ENCODE results near the gene GMCL2. TPM values are rescaled to one million over a fixed set of nuclear protein-coding genes. Genes with fewer than 3 reads are reported as not detected.
"Not testable (repeated sequence)": the region's sequence is repeated elsewhere in the genome, so short reads cannot be mapped to it uniquely, and the experiment has no call there.

GMCL2 gene
- total RNA-seq, 1 donor from 2014 or later, result not detected

DNA sequence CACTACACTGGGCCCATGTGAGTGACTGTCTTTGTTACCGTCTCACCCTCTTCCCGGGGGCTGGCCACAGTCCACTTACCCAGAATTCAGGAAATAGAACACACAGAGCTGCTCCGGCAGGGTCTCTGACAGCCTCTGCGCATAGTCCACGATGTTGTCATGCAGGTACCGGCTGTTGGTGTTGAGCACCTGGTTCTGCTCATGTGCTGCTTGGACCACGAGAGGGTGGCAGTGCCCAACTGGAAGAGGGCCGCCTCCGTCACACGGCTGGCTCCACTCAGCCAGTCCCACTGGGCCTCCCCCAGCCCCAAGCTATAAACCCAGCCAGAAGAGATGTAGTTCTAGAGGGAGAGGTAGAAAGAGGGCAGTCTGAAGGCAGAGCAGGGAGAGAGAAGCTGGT is 42.7 kb upstream of the GMCL2 start:
- H3K27me3 ChIP-seq, result no peaks in the 10 kb centered on the region
- no peak overlapping the region for H3K4me3 ChIP-seq
- H3K4me1 ChIP-seq, result peaks cover 24% of the 10 kb centered on the region
- H3K9me3 ChIP-seq, result no peaks in the 10 kb centered on the region
- no peak overlapping the region for H3K27ac ChIP-seq
- intact Hi-C loops (cut with DNase I), result no loop called here
- TF ChIP-seq, protein P1, sequence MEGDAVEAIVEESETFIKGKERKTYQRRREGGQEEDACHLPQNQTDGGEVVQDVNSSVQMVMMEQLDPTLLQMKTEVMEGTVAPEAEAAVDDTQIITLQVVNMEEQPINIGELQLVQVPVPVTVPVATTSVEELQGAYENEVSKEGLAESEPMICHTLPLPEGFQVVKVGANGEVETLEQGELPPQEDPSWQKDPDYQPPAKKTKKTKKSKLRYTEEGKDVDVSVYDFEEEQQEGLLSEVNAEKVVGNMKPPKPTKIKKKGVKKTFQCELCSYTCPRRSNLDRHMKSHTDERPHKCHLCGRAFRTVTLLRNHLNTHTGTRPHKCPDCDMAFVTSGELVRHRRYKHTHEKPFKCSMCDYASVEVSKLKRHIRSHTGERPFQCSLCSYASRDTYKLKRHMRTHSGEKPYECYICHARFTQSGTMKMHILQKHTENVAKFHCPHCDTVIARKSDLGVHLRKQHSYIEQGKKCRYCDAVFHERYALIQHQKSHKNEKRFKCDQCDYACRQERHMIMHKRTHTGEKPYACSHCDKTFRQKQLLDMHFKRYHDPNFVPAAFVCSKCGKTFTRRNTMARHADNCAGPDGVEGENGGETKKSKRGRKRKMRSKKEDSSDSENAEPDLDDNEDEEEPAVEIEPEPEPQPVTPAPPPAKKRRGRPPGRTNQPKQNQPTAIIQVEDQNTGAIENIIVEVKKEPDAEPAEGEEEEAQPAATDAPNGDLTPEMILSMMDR (IDR thresholded peaks at IDR 0.05), result no peak
- DNase-seq, result no peak
- no peak for ATAC-seq
- peaks cover 55% of the 10 kb centered on the region for H3K36me3 ChIP-seq

DNA sequence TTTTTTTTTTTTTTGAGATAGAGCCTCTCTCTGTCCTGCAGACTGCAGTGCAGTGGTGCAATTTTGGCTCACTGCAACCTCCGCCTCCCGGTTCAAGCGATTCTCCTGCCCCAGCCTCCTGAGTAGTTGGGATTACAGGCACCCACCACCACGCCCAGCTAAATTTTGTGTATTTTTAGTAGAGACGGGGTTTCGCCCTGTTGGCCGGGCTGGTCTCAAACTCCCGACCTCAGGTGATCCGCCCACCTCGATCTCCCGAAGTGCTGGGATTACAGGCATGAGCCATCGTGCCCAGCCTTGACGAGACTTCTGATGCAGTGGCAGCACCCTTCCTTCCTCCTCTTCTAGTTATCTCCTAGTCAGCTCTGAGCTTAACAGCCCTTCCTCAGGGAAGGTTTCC is 41.9 kb upstream of the GMCL2 start:
- peaks cover 19% of the 10 kb centered on the region for H3K4me1 ChIP-seq
- DNase-seq, result not testable (repeated sequence)

DNA sequence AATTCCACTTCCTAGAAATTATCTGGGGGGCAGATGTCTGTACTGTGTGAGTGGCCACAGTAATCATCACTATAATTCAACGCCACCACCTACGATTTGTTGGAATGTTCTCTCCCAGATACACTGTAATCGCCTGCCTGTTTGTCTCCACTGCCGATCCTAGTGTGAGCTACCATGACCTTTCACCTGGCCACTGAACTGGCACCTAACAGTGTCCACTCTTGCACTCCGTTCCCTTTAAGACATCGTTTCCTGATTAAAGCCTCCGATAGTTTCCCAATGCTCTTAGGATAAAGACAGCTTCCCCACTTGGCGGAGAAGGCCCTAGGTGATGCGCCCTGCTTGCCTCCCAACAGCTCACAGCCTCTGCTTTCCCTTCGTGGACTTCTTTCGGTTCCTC is 41.4 kb upstream of the GMCL2 start:
- no peak overlapping the region for H3K27ac ChIP-seq
- H3K36me3 ChIP-seq, result peaks cover 60% of the 10 kb centered on the region
- TF ChIP-seq, protein P1 (IDR thresholded peaks at IDR 0.05), result no peak
- intact Hi-C loops (cut with DNase I), result no loop called here
- no peak for DNase-seq
- H3K27me3 ChIP-seq, result no peaks in the 10 kb centered on the region
- H3K4me3 ChIP-seq, result no peak overlapping the region
- no peak for ATAC-seq
- H3K4me1 ChIP-seq, result peaks cover 19% of the 10 kb centered on the region
- no peaks in the 10 kb centered on the region for H3K9me3 ChIP-seq

More for the DNA sequence above, 41.9 kb upstream of the GMCL2 start:
- H3K27ac ChIP-seq; intact Hi-C loops (cut with DNase I); H3K9me3 ChIP-seq; H3K4me3 ChIP-seq; H3K27me3 ChIP-seq; ATAC-seq: not testable (repeated sequence)
- peaks cover 57% of the 10 kb centered on the region for H3K36me3 ChIP-seq

DNA sequence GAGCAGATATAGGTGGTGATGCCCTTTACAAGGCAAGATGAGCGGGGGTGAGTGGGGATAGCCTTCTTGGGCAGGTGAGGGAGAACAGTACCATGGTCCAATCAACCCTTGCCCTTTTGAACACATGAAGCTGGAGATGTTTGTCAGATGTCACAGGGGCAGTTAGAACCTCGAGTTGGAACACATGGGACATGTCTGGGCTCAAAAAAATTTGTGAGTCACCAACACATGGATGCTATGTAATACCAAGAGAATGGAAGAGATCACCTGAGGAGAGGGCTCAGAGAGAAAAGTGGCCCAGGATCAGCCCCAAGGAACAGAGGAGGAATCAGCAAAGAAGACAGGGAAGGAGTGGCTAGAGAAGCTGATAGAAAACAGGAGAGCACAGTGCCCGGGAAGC is 40.8 kb upstream of the GMCL2 start:
- ATAC-seq (no peak), DNase-seq (no peak)
- intact Hi-C loops (cut with DNase I), result no loop called here
- peaks cover 60% of the 10 kb centered on the region for H3K36me3 ChIP-seq
- no peak overlapping the region for H3K27ac ChIP-seq
- no peaks in the 10 kb centered on the region for H3K27me3 ChIP-seq
- H3K4me3 ChIP-seq, result no peak overlapping the region
- H3K9me3 ChIP-seq, result no peaks in the 10 kb centered on the region
- TF ChIP-seq, protein P1 (IDR thresholded peaks at IDR 0.05), result no peak
- peaks cover 19% of the 10 kb centered on the region for H3K4me1 ChIP-seq

DNA sequence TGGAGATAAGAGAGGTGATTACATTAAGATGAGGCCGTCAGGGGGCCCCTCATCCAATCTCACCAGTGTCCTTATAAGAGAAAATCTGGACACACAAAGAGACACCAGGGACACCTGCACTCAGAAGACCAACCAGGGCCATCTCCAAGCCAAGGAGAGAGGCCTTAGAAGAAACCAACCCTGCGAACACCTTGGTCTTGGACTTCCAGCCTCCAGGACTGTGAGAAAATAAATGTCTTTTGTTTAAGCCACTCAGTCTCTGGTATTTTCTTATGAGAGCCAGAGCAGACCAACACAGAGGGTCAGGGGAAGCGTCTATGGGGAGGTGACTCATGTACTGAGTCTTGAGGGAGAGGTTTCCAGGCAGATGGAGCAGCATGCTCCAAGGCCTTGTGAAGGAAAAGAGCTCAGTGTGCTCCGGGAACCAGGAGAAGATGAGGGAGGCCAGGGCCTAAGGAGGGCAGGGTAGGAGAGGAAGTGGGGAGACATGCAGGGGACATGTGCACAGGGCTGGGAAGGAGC is 40.0 kb upstream of the GMCL2 start:
- no peaks in the 10 kb centered on the region for H3K27me3 ChIP-seq
- no peaks in the 10 kb centered on the region for H3K9me3 ChIP-seq
- ATAC-seq (no peak), DNase-seq (no peak)
- no peak overlapping the region for H3K27ac ChIP-seq
- TF ChIP-seq, protein P1 (IDR thresholded peaks at IDR 0.05), result no peak
- peaks cover 19% of the 10 kb centered on the region for H3K4me1 ChIP-seq
- intact Hi-C loops (cut with DNase I), result no loop called here
- H3K4me3 ChIP-seq, result no peak overlapping the region
- H3K36me3 ChIP-seq, result peaks cover 61% of the 10 kb centered on the region

DNA sequence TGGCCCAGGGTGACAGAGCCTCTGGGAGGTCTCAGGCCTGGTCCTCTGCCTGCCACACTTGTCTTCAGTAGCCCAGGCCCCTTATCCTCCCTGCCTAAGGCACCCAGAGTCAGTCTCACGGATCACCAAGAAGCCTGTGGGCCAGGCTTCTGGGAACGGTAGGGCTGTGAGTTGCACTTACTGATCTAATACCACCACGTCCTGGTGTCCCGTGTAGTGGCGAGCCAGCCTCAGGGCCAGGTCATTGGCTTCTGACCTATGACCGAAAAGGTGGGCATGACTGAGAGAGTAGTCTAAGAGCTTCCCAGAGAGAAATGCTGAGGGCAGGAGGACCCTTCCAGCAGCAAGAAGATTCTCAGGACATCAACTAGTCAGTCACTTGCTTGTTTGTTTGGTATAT is 38.0 kb upstream of the GMCL2 start:
- Histone ChIP-seq H3K9me3 (no peaks in the 10 kb centered on the region), H3K4me1 (peaks cover 5% of the 10 kb centered on the region), H3K27ac (no peak overlapping the region), H3K36me3 (peaks cover 69% of the 10 kb centered on the region), H3K27me3 (no peaks in the 10 kb centered on the region), H3K4me3 (no peak overlapping the region)
- no peak for DNase-seq
- ATAC-seq, result no peak
- TF ChIP-seq, protein P1 (IDR thresholded peaks at IDR 0.05), result no peak
- intact Hi-C loops (cut with DNase I), result no loop called here

Data from upper lobe of right lung (tissue), 1 donor.